NCI-H510A treated with DMSO at 0.1 percent for 48 hours (cell line): ENCODE measurements around the gene ZNG1F.
"Not testable (repeated sequence)": the region's sequence is repeated elsewhere in the genome, so short reads cannot be mapped to it uniquely, and the experiment has no call there.

Experiments used
- DNase-seq: peaks from one replicate; lab custom pipeline; 2025; lab: John Stamatoyannopoulos, UW

The ZNG1F gene

DNA sequence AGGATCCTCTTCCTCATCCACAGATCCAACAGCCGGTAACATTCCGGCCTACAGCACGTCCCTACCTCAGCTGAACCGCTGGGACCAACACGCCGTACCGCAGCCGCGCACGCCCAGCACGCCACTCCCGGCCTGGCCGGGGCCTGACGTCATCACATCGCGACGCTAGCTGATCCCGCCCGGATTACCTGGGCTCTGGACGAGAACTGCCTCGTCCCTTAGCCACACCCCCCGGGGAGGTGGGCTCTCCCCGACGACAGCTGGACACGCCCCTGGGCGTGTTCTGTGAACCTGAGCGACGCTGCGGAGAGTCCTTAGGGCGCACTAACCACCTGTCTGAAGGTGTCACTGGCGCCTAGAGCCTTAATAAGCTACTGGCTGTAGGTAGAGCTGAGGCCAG, at the start of gene ZNG1F:
ZNG1F (minus strand) TSS at position 101 of the 400 bp plus-strand sequence; CDS start at position 42, 59 bp downstream.
- DNase-seq: not testable (repeated sequence)

DNA sequence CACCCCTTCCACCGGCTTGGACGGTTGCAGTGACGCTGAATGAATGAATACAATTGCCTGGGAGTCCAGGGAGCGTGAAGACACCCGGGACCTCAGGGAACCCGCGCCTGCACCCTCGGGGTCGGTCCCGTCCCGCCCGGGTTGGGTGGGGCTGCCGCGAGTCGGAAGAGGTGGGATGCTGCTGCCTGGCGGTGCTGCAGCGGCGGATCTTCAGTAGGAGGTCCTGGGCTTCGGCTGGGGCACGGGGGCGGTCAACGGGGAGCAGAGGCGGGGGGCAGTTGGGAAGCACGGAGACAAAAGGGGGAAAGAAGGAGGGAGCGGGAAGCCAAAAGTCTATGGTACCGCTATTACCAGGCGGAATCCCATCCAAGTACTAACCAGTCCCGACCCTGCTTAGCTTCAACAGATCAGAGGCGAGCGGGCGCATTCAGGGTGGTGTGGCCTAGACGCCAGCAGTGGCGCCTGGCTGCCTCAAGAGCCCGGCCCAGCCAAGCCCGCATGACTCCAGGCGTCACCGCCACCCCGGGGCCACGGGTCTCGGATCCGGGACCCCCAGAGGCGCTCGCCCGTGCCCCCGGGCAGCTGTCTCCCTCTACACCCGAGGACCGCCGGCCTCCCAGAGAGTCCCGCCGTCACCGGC, 48.1 kb upstream of the ZNG1F start:
- not testable (repeated sequence) for DNase-seq

GRCh38 chr9:41236486-41237109, 47.5 kb upstream of the ZNG1F start:
- not testable (repeated sequence) for DNase-seq

DNA sequence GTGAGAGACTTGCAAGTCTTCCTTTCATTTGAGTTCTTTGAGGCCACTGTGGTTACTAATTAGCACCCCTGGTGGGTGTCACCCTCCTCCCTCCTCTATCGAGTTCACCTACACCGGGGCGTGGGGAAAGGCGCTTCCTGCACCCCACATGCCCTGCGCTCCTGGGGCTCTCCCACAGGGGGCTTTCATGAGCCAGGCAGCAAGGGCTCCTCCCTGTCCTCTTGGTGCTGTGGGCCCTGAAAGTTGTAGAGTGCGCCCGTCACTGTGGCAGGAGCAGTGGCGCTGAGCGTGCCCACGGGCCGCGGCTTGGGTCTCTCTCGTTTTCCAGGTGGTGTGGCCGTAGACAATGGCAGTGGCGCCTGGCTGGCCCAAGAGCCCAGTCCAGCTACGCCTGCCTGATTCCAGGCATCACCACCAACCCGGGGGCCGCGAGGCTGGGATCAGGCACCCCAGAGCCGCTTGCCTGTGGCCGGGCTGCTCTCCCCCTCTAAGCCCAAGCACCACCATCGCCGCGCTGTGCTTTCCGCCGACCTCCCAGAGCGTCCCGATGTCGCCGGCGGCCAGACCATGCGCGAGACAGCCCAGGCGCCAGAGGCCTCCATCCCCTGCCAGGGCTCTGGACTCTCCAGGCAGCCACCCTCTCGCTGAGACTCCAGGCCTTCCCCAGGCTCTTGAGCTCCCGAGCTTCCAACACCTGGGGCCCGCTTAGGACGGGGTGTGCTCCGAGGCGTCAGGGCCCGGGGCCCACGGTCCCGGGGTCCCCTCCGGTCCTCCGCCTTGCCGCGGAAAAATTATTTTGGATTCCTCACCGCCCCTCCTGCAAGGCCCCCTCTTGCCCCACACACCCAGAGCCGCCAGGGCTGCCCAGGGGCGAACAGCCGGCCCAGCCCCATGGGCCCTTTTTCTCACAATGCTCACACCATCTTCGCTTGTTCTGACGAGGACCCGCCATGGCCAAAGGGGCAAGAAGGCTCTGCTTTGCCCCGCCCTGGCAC, 46.0 kb upstream of the ZNG1F start:
- not testable (repeated sequence) for DNase-seq

DNA sequence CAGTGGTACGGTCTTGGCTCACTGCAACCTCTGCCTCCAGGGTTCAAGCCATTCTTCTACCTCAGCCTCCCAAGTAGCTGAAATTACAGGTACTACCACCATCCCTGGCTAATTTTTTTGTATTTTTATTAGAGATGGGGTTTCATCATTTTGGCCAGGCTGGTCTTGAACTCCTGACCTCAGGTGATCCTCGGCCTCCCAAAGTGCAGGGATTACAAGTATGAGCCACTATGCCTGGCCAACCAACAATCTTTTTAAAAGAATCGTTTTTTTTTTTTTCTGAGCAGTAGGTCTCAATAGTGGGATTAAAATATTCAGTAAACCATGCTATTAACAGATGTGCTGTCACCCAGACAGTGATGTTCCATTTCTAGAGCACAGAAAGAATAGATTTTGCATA, 45.1 kb upstream of the ZNG1F start:
- not testable (repeated sequence) for DNase-seq

GRCh38 chr9:41232326-41232725, 43.2 kb upstream of the ZNG1F start:
- DNase-seq: not testable (repeated sequence)

GRCh38 chr9:41230418-41230817, 41.3 kb upstream of the ZNG1F start:
- DNase-seq: not testable (repeated sequence)

DNA sequence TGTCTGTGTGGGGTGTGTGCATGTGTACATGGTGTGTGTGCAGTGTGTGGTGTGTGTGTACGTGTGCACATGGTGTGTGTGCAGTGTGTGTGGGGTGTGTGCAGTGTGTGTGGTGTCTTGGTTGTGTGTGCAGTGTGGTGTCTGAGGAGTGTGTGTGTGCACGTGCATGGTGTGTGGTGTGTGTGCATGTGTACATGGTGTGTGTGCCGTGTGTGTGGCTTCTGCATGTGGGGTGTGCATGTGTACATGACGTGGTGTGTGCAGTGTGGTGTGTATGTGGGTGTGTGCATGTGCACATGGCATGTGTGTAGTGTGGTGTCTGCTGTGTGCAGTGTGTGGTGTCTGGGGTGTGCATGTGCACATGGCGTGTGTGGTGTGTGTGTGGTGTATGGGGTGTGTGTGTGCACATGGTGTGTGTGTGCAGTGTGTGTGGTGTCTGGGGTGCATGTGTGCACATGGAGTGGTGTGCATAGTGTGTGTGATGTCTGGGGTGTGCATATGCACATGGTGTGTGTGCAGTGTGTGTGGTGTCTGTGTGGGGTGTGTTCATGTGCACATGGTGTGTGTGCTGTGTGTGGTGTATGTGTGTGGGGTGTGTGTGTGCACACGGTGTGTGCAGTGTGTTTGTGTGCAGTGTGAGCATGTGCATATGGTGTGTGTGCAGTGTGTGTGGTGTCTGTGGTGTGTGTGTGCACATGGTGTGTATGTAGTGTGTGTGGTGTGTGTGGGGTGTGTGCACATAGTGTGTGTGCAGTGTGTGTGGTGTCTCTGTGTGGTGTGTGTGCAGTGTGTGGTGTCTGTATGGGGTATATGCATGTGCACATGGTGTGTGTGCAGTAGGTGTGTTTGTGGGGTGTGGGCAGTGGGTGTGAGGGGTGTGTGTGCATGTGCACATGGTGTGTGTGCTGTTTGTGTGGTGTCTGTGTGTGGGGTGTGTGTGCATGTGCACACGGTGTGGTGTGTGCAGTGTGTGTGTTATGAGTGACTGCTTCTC, 40.6 kb upstream of the ZNG1F start:
- DNase-seq: no peak

GRCh38 chr9:41219831-41220230, 30.7 kb upstream of the ZNG1F start:
- not testable (repeated sequence) for DNase-seq

DNA sequence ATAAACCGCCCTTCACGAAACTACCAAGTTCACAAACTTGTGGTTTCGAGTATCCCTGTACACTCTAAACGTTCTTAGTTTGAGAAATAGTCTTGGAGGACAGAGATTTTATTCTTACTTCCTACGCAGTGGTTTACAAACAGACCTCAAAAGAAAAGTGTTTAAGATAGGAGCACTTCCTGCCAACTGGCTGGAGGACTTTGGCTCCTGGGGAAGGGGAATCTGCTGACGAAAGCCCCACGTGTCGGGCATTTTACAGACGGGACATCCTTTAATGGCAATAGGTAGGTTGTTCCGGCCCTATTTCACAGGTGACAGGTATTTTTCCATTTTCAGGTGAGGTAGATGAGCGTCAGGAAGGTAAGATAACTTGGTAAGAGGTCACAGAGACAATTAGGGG, 678 bp downstream of the ZNG1F start:
- not testable (repeated sequence) for DNase-seq

GRCh38 chr9:41174994-41175393, 14.1 kb downstream of the ZNG1F start:
- DNase-seq: not testable (repeated sequence)

GRCh38 chr9:41150116-41150515, 39.0 kb downstream of the ZNG1F start:
- not testable (repeated sequence) for DNase-seq

GRCh38 chr9:41141878-41142277, 47.2 kb downstream of the ZNG1F start:
- DNase-seq: not testable (repeated sequence)

- not testable (repeated sequence) for DNase-seq
These were observed 60.5 kb downstream of the ZNG1F start, which contains the start of gene FOXD4L6 for GRCh38 chr9:41128581-41128980. TSS of gene FOXD4L6 (minus strand) at chr9:41128681. CDS start at chr9:41128383, 298 bp downstream.

DNA sequence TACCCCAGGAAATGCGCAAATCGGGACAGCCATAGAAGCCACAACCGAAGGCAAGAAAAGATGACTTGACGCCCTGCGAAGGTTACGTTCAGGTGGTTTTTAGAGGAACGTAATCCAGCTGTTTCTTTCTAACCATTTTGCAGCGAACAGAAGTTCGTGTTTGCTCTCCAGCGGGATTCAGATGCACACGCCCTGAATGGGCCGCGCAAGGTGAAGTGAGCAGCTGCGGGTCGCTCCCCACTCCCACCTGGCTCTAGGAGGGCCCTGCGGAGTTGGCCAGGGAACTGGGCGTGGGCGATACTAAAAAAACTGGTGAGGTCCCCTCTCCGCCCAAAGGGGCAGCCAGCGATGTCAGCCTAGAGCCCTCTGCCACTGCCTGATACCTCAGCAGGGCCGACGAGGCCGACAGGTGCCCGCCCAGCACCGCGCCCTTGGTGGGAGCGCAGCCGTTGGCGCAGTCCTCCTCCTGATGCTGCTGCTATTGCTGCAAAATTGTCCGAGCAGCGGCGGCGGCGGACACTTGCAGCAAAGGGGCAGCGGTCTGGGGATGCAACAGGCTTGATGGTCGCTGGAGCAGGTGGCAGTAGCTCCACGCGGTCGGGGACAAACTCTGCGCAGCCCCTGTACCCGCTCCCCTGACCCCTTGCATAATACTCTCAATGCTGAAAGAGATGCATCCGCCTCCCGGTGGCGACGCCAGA, 62.2 kb downstream of the ZNG1F start:
- DNase-seq: not testable (repeated sequence)

DNA sequence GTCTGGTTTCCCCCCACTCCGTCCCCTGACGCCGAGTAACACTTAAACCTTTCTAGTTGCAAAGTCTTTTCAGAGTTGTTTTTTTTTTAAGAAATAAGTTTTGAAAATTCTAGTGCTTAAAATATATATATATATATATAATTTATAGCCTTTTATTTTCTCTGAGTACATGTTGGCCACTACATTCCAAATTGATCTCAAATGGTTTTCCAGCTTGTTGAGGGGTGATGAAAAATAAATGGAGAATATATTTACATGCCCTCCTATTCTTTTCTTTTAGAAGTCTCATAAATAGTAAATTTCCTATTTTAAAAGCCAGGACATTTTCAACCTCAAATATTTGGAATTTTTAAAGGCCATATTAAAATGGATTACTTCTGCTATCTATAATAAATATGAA, 63.2 kb downstream of the ZNG1F start:
- not testable (repeated sequence) for DNase-seq

DNA sequence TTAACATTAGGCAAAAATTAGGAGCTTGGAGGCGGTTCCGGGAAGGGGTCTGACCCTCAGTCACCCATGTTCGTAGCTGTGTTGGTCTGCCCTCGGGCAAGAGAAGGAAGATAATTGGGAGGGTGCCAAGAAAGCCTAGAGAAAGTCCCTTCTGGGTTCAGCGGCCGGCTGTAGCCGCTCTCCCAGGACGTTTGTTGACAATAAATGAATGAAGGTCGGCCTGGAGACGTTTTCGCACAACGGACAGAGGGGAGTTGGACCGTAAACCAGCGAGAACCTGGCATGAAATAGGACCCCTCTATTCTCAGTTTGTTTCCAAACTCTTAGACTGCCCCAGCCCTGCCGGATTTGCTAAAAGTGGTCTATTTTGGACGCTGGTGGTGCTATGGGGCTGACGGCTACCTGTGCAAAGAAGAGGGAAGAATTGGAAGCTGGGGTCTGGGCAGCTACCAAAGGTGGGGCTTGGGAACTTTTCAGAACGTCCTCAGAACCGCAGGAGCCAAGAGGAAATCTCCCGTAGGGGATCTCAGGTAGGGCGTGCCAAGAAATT, 63.9 kb downstream of the ZNG1F start:
- DNase-seq: not testable (repeated sequence)

- DNase-seq: not testable (repeated sequence)
These were observed 64.6 kb downstream of the ZNG1F start for GRCh38 chr9:41124250-41125108.

DNA sequence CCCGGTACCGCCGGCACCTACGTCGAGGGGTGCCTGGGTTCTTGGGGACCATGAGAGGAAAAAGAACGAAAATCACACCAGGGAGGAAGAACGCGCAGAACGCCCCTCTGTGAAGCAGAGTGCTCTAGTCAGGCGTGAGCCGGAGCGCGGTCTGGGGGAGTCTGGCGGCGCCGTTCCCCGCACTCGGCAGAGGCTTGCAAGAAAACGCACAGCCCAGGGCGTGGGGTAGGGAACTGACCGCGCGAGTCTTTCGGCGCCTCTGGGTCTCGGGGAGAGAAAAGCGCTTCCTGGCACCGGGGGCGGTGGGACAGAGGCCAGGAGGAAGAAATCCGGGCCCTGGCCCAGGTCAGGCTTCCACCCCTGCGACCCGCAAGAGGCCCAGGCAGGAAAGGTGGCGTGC, 65.3 kb downstream of the ZNG1F start:
- not testable (repeated sequence) for DNase-seq
